ENCODE results near the gene COPA.

The COPA gene

DNA sequence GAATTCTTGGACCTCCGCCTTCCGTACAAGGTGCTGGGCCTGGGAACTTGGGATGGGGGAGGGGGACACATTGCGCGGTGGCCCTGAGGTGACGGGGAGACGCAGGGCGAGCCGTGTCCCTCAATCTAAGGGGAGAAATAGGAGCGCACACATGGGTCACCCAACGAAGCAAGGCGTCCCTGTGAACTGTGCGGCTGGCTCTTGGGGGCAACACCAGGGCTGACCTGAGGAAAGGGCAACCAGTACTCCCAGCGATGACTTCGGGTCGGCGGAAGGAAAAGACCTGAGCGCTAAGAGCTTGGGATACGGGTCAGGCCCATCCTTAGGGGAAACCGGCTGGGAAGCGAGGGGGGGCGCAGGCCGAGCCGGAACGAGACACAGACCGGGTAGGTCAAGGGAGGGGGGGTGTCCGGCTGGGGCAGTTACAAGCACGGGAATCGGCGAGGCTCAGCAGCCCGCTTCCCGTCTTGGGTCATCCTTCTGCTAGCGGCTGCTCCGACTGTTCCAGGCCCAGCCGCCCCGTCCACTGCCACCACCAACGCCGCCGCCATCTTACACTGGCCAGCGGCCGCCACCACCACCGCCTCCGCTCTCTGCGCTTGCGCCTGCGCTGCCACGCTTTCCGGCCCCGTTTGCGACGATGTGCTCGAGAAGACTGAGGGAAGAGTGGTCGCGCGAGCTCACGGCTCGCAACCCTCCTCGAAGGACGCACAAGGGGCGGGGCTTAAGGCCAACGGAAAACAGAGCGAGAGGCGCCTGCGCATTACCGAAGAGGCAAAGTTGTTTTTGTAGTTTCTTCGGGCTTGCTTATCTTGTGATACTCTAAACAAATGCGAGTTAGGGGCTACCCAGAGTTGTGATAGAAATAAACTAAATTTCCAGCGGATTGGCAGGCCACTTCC lies 80.9 kb downstream of the COPA start, which contains the start of gene DCAF8:
DCAF8 (minus strand) TSS at position 657 of the 902 bp plus-strand sequence. CDS start 18,541 bp downstream, outside the sequence.
- peak; percentile 98 for DNase-seq

- peak; percentile 58 for DNase-seq
These were observed 81.5 kb downstream of the COPA start for GRCh38 chr1:160261556-160261892.

- no peak for DNase-seq
These were observed 82.4 kb downstream of the COPA start for GRCh38 chr1:160260406-160261382.

- no peak for DNase-seq
These were observed 84.8 kb downstream of the COPA start for GRCh38 chr1:160258177-160258798.

DNA sequence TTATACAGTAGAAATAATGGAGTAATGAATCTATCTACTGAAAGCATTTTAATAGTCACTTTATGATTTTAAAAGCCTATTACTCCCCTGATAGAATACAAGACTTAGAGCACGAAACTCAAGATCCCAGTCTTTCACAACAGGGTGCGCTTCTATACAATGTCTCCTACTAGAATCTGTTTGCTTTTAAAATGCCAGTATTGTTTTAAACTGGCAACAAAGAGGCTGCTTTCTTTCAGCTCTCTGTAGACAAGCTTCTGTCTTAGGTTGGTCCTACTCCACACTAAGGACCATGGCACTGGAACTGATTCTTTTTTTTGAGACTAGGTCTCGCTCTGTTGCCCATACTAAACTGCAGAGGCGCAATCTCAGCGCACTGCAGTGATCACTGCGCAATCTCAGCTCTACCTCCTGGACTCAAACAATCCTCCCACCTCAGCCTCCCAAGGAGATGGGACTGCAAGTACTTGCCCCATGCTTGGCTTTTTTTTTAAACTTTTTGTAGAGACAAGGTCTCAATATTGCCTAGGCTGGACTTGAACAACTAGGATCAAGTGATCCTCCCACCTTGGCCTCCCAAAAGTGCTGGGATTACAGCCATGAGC lies 85.5 kb downstream of the COPA start:
- DNase-seq = no peak

DNA sequence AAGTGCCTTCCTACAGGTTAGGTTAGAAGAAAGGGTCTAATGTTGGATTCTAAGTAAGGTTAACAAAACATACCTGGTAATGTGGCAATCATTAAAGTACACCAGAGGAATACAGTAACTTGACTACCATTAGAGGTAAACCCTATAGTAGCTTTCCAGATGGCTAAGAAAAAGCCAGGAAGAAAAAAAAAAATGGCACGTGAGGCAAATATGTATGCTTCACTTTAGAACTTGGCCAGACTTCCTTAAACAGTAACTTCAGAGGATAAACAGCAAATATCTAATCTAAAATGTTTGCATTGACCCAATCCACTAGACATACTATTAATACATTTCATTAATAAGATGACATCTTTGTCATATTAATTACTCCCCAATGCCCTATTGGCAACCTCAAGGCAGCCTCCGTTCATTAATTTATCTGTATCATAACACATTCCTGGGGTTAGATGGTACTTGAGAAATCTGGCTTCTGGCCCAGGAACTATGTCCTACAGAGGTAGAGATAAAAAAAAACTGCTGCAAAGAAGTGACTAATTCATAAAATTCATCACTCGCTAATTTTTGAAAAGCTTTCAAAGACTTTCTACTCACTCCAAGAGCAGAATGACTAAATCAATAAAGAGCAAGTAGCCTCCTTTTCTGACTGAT lies 86.5 kb downstream of the COPA start:
- DNase-seq = no peak

GRCh38 chr1:160255781-160256300 lies 87.2 kb downstream of the COPA start:
- DNase-seq = no peak

- DNase-seq = no peak
These were observed 91.1 kb downstream of the COPA start for GRCh38 chr1:160251687-160252526.

GRCh38 chr1:160251011-160251410 lies 92.0 kb downstream of the COPA start:
- DNase-seq = no peak

DNA sequence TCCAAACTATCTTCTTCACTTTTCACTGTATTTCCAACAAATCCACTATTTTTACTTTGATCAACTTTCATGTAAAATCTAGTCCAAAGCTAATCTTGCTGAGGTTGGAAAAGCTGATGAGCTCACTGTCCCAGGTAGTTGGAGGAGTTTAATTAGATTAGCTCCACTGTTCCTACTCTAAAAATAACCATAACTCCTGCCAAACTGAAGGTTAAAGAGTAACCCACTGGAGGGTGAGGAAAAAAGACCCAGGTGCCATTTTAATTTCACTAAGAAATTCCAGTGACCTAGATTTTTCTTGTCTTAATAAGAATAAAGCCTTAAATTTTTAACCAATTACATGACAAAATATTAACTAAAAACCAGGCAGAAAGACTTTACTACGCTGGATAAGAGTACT lies 96.0 kb downstream of the COPA start:
- no peak for DNase-seq

GRCh38 chr1:160245434-160245833 lies 97.6 kb downstream of the COPA start:
- no peak for DNase-seq

GRCh38 chr1:160244209-160244608 lies 98.8 kb downstream of the COPA start:
- no peak for DNase-seq

GRCh38 chr1:160243767-160244166 lies 99.3 kb downstream of the COPA start:
- no peak for DNase-seq

DNA sequence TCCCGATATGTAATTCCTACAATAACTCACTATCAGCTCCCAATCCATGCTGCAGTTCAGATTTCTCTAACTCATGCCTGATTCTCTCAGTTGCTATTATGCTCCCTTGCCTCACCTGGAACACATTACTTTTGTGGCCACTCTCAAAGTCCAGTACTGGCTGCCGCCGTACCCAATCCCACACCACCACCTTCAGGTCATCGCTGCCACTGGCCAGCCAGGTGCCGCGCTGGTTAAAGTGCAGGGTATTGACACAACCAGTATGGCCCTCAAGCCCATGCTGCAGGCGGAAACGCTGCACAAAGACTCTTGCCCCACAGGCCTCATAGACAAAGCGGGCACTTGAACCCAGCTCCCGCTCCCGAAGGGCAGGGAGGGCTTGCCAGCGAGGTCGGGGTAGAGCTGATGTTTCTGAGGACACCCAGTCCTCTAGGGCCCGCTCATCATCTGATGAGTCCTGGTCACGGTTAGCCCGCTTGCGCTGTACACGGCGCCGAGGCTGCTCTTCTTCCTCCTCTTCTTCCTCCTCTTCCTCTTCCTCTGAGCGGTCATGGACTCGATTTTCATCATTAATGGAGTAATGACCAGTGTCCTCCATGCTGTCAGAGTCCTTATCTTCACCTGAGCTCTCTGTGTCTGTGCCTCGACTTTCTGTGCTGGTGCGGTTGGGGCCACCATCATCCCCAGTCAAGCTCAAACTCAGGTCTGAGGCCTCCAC lies 103.3 kb downstream of the COPA start:
- DNase-seq = no peak

Measured in NCI-H187 treated with DMSO at 0.1 percent for 48 hours (cell line).